ENCODE results near the gene SAP30BP.

The SAP30BP gene

DNA sequence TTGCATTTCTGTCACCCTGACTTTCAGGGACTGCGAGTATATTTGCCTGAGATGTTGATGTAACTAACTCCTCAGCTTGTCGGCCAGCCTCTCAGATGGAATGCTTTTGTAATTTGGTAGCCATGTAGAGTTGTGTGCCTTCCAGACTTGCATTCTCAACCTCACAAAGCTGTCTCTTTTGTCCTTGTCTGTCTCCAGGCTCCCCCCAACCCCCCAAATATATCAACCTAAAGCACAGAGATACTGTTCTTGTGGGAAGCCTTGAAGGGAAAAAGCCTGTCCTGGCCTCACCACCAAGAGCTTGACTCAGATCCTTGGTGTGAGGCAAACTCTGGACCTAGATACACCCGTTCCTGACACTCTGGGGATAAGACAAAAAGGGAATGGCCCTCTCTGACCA lies 18.4 kb downstream of the SAP30BP start:
- DNase-seq (ENCODE audit: low read depth) = peak; percentile 46

- DNase-seq (ENCODE audit: low read depth) = peak; percentile 94
Measured at GRCh38 chr17:75688209-75688825, 21.2 kb downstream of the SAP30BP start.

GRCh38 chr17:75689441-75689873 lies 22.3 kb downstream of the SAP30BP start:
- DNase-seq (ENCODE audit: low read depth) = peak; percentile 36

GRCh38 chr17:75691371-75691791 lies 24.2 kb downstream of the SAP30BP start:
- peak; percentile 72 for DNase-seq (ENCODE audit: low read depth)

DNA sequence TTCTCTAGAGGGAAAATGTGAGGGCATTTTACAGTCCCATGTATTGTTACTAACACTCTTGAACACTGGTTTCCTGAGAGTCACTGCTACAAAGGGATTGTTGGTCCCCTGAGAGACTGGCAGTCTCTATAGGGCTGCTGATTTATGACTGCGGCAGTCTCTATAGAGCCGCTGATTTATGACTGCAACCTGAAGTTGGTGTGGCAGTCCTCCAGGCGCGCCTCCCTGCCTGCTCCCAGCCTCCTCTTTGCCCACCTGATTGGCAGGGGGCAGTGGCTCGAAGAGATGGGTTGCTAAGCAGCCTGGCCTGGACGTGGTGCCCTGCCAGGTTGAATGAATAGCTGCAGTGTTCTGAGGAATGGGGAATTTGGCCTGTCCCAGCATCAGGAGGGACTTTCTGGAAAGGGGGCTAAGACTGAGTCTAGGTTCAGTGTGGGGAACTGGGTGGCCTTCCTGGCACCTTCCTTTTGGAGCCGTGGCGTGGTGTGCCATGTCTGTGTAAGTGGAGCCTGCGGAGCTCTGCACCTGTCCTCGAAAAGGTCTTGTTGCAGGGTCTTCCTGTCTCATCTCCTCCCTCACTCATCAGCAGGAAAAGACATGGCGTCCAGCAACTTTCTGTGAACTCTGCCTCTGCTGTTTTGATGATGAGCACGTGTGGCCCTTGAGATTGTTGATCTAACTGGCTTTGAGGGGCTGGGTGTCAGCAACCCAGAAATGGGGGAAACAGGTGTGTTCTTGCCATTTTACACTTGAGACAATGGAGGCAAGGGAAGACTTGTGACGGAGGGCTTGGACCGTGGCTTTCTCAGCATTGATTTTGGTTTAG lies 24.9 kb downstream of the SAP30BP start:
- DNase-seq (ENCODE audit: low read depth) = no peak

DNA sequence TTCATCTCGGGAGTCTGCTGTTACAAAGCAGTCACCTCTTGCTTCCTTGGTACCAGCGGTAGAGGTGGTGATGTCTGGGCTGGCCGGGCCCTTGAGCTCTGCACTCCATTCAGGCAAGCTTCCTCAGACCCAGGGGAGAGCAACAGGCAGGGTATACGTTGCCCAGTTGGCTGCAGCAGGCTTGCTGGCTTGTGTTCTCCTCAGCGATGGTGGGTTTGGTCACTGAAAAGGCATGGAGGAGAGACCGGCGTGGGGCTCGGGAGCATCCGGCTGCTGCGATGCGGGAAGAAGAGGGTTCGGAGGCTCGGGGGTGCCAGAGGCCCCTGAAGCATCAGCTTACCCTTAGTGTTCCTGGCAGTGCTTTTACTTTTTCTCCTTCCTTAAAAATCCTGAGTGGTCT lies 25.8 kb downstream of the SAP30BP start:
- no peak for DNase-seq (ENCODE audit: low read depth)

DNA sequence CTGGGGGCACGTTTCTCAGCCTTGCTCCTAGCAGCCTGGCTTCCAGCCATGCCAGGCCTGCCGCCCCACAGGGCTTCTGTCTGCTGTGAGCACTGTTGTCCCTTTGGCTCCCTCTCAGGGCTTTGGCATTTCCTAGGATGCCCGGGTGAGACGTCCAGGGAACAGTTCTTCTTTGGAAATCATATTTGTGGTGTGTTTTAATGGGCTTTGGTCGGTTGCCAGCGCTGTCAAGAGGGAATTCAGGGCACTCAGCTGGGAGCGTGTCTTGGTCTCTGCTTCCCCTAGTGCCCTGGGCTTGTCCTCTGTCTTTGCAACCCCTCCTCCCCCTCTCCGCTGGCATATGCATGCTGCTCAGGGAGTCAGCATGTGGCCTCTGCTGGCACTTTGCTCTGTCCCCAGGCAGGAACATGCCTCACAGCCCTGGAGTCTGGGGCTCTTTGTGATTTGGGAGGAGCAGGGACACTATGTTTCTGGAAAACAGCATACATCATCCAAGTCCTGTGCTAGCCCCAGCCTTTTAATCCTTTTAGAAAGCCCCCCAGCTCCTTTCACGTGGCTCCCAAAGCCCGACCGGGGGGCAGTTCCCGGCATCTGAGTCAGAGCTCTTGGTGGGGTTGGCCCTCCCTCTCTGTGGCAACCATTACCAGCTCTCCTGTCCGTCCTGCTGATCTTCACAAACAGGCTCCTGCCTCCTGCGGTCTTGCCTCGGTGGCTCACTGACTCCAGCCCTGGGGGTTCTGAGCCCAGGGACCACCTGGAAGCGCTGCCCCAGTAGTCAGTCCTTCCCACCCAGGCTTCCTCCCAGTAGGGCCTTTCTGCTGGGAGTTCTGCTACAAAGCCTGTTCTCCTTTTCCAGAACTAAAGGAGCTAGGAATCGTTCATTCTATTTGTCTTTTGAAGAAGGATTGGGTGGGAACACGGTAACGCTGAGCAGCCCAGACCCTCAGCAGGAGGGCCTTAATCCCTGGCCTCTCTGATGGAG lies 26.7 kb downstream of the SAP30BP start:
- DNase-seq (ENCODE audit: low read depth) = peak; percentile 74

DNA sequence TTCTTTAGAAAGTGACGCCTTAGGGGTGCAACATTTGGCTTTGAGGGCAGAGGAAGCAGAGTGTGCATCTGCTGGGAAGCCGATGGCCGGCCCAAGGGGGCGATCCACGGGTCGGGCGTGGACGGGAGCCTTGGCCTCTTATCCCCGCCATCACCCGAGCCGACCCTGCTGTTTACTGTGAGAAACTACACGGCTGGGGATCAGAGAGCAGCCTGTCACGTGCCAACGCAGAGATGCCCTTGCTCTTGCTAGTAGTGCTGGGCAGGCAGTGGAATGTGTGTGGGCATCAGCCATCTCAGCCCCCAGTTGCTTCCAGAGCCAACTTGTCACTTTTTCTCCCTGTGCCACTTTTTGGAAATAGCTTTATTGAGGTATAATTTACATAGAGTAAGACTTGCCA lies 27.4 kb downstream of the SAP30BP start:
- no peak for DNase-seq (ENCODE audit: low read depth)

- DNase-seq (ENCODE audit: low read depth) = peak; percentile 63
Measured at GRCh38 chr17:75695141-75695829, 28.1 kb downstream of the SAP30BP start.

GRCh38 chr17:75695830-75696271 lies 28.7 kb downstream of the SAP30BP start:
- DNase-seq (ENCODE audit: low read depth) = no peak

GRCh38 chr17:75697651-75698291 lies 30.6 kb downstream of the SAP30BP start:
- DNase-seq (ENCODE audit: low read depth) = no peak

- no peak for DNase-seq (ENCODE audit: low read depth)
Measured at GRCh38 chr17:75698659-75699058, 31.5 kb downstream of the SAP30BP start.

DNA sequence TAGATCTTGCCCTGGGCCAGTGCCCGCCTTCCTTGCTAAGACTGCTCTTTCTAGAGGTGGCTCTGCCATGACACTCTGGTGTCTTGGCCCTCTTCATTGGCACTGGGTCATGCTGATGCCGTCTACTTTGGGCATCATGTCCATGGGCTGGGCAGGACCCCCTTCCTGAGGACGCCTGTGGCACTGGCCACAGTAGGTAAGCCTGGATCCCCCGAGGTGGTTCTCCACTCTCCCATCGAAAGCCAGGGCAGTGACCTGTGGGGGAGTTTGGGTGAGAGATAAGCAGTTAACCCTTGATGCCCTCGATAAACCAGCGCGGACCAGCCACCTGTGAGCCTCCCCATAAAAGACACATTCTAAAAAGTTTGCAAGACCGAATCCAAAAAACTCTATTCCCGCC lies 34.1 kb downstream of the SAP30BP start:
- no peak for DNase-seq (ENCODE audit: low read depth)

DNA sequence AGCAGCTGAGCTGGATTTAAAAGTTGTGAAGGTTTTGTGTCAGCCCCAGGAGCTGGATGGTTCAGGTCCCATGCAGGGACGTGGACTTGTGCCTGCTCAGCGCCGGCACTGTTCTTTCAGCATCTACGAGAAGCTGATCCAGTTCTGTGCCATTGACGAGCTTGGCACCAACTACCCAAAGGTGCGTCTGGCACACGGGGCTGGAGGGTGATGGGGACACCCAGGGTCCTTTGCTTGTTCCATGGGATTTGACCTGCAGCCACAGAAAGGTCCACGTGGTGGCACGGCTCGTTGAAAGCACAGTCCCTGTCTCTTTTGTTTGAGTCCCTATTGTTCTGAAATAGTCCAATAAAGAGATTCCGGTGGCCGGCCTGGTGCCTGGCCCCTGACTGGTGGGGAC lies 36.1 kb downstream of the SAP30BP start:
- no peak for DNase-seq (ENCODE audit: low read depth)

DNA sequence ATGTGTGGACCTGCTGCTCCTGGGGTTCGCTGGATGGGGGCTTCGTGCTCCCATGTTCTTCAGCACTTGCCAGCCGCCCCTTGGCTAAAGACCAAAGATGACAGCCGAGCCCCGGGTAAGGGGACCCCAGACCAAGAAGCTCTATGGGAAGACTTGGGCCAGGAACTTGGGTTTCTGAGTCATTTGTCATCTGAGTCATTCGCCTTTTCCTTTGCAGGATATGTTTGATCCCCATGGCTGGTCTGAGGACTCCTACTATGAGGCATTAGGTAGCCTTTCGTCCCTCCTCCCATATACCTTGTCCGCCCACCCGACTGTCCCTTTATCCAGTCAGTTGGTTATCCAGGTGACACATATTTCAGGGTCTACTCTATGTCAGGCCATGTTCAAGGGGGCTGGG lies 36.5 kb downstream of the SAP30BP start:
- DNase-seq (ENCODE audit: low read depth) = no peak

DNA sequence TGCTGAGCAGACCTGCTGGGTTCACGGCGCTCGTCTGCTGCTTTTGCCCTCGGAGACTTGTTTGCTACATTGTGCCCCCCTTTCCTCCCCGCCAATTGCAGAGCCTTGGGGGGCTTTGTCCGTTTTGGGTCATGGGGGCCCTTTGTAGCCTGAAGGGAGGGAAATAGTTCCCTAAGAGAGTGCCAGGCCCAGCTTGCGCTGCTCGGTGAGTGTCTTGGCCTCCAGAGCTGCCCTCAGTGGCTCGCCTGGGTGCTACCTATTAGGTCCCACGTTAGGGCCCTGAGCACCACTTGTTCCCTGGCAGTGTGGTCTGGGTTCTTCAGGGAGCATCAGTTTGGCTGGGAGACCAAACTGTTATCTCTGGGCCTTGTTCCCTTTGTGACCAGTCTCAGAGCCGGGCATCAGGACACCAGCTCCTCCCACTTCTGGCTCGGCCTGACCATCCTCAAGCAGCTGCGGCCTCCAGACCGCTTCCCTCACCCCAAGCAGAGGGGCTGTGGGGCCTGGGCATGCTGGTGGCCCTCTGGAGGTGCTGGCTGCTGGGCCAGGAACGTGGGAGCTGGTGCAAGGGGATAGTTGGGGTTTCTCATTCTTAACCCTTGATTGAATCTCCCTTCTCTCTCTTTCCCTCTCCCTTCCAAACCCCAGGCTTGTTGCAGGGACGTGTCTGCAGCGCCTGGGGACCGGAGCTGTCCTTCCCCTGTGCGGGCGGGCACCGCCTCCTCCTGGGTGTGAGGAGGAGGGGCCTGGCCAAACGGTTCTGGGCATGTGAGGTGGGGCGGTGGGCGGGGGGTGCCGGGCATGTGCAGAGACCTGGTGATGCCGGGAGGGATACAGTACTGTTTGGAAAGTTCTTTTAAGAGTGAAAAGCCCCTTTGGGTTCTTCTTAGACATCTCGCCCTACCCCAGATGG lies 38.1 kb downstream of the SAP30BP start:
- DNase-seq (ENCODE audit: low read depth) = no peak

DNA sequence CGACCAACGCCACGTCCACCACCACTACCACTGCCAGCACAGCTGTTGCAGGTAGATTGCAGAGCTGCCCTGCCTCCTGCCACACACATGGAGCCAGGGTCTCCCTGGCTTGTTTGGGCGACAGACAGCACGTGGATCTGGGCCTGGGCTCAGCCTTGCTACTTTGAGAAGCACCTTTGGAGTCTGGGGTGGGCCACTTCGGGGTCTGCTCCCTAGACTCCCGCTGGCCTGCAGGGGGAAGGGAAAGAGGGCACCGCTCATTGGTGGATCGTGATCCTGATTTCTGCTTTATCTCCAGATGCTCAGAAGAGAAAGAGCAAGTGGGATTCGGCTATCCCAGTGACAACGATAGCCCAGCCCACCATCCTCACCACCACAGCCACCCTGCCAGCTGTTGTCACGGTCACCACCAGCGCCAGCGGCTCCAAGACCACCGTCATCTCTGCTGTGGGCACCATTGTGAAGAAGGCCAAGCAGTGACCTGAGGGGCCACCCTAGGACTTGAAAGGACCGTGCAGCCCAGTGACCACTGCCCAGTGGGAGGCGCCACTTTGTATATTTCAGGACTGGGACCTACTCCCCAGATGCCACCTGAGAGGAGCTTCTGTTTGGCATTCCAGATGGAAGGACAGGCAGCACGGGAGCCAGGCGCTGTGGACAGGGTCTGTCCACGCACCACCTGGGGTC lies 39.0 kb downstream of the SAP30BP start:
- no peak for DNase-seq (ENCODE audit: low read depth)

- DNase-seq (ENCODE audit: low read depth) = peak; percentile 77
Measured at GRCh38 chr17:75707079-75707571, 40.0 kb downstream of the SAP30BP start.

DNA sequence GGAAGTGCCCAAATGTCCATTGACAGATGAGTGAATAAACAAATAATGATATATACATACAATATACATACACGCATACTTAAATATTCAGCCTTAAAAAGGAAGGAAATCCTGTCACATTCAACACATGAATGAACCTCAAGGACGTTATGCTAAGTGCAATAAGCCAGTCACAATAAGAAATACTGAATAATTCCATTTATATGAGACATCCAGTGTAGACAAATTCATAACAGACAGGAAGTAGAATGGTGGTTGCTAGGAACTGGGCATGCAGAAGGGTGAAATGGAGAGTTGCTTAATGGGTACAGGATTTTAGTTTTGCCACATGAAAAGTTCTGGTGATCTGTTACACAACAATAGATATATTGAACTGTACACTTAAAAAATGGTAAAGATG lies 45.3 kb downstream of the SAP30BP start:
- peak; percentile 29 for DNase-seq (ENCODE audit: low read depth)
